Gastrocnemius medialis (tissue), 4 donors: ENCODE results near the gene DYSF. TPM values are rescaled to one million over a fixed set of nuclear protein-coding genes. Genes with fewer than 3 reads are reported as not detected.
A peak's percentile ranks its signal among the peaks of the same experiment; 100 is the strongest.

ENCODE experiments used
- ATAC-seq, 2 donors: fragments of 150-250 bp; one replicate each; pipeline ENCODE4 v1.9.1; 2016
- DNase-seq, 2 donors: peaks; one replicate each; pipeline ENCODE4 v3.0.0-alpha.2; 2019
- H3K27ac ChIP-seq, 4 donors: fragments of 200-600 bp; sonication (generic); 1 replicate in 1 of 4; 2 replicates in 3 of 4; pipeline ENCODE4 v1.5.1; 2016 to 2018; ENCODE audit warnings: mild to moderate bottlenecking in 2 of 4, moderate library complexity in 1 of 4
- H3K27me3 ChIP-seq, 3 donors: fragments of 200-600 bp; sonication (generic) in 2 of 3; 1 replicate in 1 of 3; 2 replicates in 2 of 3; pipeline versions ENCODE4 v1.5.1 to v1.6.0; 2016 to 2019; ENCODE audit warnings: mild to moderate bottlenecking in 1 of 3, moderate library complexity in 1 of 3
- H3K36me3 ChIP-seq, 2 donors: fragments of 200-600 bp; sonication (generic) in 1 of 2; one replicate each; pipeline ENCODE4 v1.5.1; 2017 to 2018
- H3K4me1 ChIP-seq, 2 donors: fragments of 200-600 bp; sonication (generic) in 1 of 2; one replicate each; pipeline ENCODE4 v1.5.1; 2016 to 2017; ENCODE audit warnings: mild to moderate bottlenecking in 2 of 2
- H3K4me3 ChIP-seq, 4 donors: fragments of 200-600 bp; sonication (generic) in 3 of 4; 1 replicate in 1 of 4; 2 replicates in 3 of 4; pipeline ENCODE4 v1.5.1; 2016 to 2019; ENCODE audit warnings: mild to moderate bottlenecking in 2 of 4
- H3K9me3 ChIP-seq, 3 donors: fragments of 200-600 bp; sonication (generic) in 2 of 3; 1 replicate in 1 of 3; 2 replicates in 2 of 3; pipeline ENCODE4 v1.5.1; 2016 to 2019
- CTCF ChIP-seq, 5 experiments: fragments of 450-650 bp in 3 of 5; fragments of 200-600 bp in 2 of 5; sonication (generic) in 2 of 5; IDR thresholded peaks in 4 of 5; conservative IDR thresholded peaks in 1 of 5; 1 replicate in 4 of 5; 2 replicates in 1 of 5; pipeline ENCODE4 v1.5.1; 2016 to 2019; ENCODE audit warnings: antibody characterized with exemption in 5 of 5, mild to moderate bottlenecking in 3 of 5, moderate library complexity in 3 of 5
- POLR2A ChIP-seq, 2 donors: fragments of 450-650 bp; IDR thresholded peaks; one replicate each; pipeline ENCODE4 v1.6.1; 2017; ENCODE audit warnings: antibody characterized with exemption in 2 of 2, mild to moderate bottlenecking in 2 of 2, moderate library complexity in 2 of 2
- in situ Hi-C, 4 donors: fragments of 200-750 bp; cut with MboI; loops; one replicate each; pipeline versions ENCODE4 v1.15.0 to v1.8.0; 2017; ENCODE audit warnings: low sequenced_read_pairs in 4 of 4
- intact Hi-C: fragments of 100-400 bp; cut with DNase I; formaldehyde crosslinking; loops from one replicate; pipeline ENCODE4 v1.15.1; 2023; ENCODE audit warnings: low total_unique reads
- total RNA-seq, 4 donors: library from RNA; depleted of rRNA; stranded (reverse); fragments of >200 nt; gene quantifications; one replicate each; pipeline versions ENCODE4 v1.1.0 to v1.2.3, GENCODE V29; 2016

DYSF gene
- total RNA-seq, 4 donors from 2014 or later: 40.7 to 267 (median 153) TPM

GRCh38 chr2:71552861-71553301 lies 99.5 kb downstream of the DYSF start:
- peaks cover 0 to 60% of the 10 kb centered on the region in 2 donors for H3K36me3 ChIP-seq
- TF ChIP-seq CTCF (IDR thresholded peaks at IDR 0.05 in 4 of 5, conservative IDR thresholded peaks at IDR 0.05 in 1 of 5): no peak
- no peak for TF ChIP-seq POLR2A (IDR thresholded peaks at IDR 0.05)
- H3K4me3 ChIP-seq: no peak overlapping the region
- H3K4me1 ChIP-seq: peaks cover 0 to 7% of the 10 kb centered on the region in 2 donors
- H3K9me3 ChIP-seq: no peaks in the 10 kb centered on the region
- H3K27ac ChIP-seq: no peak overlapping the region
- in situ Hi-C loops: loop anchor here in 2 of 4 donors (25.0 kb wide), 1 partner anchor 1034 kb away; no protein-coding TSS in a partner anchor
- DNase-seq (no peak), ATAC-seq (no peak)
- no peaks in the 10 kb centered on the region for H3K27me3 ChIP-seq
- intact Hi-C loops: no loop called here

DNA sequence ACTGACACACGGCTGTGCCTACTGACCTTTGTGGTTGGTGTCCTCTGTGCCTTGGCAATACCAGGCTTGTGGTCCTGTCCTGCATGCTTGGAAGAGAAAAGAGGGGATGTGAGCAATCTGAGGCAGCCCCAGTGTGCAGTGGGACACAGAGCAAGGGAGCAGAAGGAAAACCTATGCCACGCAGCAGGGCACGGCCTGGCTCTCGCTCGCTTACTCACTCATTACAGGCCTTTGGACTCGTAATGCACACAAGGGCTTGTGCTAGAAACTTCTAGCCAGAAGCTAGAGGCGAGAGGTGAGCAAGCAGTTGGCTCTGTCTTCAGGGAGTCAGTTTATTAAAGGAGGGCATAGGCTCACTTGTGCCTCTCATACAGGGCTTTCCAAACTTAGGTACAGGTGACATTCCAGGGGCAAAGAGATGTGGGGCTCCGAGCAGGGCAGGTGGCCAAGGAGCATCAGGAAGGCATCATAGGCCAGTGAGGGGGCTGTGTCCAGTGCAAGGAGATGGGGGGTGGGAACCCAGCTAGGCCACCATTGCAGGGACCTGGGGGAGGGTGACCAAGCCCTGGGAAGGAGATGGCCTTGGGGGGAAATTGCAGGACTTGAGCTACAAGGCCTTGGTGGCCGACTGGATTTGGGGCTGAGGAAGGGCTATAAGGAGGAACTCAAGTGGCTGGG lies 100.8 kb downstream of the DYSF start:
- in situ Hi-C loops: loop anchor here in 2 of 4 donors (25.0 kb wide), 1 partner anchor 1033 kb away; no protein-coding TSS in a partner anchor
- Histone ChIP-seq H3K36me3 (peaks cover 0 to 65% of the 10 kb centered on the region in 2 donors), H3K27me3 (no peaks in the 10 kb centered on the region), H3K4me1 (peaks cover 0 to 7% of the 10 kb centered on the region in 2 donors), H3K9me3 (no peaks in the 10 kb centered on the region), H3K27ac (no peak overlapping the region), H3K4me3 (no peak overlapping the region)
- TF ChIP-seq CTCF (IDR thresholded peaks at IDR 0.05 in 4 of 5, conservative IDR thresholded peaks at IDR 0.05 in 1 of 5): no peak
- TF ChIP-seq POLR2A (IDR thresholded peaks at IDR 0.05): no peak
- ATAC-seq (no peak), DNase-seq (no peak)
- intact Hi-C loops: no loop called here

DNA sequence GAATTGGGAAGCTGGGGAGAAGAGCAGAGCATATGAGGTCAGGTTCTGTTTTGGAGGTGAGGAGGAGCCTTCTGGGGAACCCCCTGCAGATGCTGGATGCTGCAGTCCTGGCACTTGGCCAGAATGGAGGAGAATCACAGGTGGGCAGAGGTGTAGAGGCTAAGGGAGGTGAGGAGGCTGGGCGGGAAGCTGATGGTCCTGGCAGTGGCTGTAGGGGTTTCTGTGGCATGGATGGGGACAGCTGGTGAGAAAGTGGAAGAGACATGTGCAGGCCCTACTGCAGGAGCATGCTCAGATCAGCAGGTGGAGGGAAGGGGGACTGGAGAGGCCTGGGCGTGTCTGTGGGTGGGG lies 101.3 kb downstream of the DYSF start:
- intact Hi-C loops (no loop called here), in situ Hi-C loops (loop anchor here in 2 of 4 donors (25.0 kb wide), 1 partner anchor 1033 kb away; no protein-coding TSS in a partner anchor)
- Histone ChIP-seq H3K27me3 (no peaks in the 10 kb centered on the region), H3K4me3 (no peak overlapping the region), H3K36me3 (peaks cover 0 to 67% of the 10 kb centered on the region in 2 donors), H3K4me1 (peaks cover 0 to 7% of the 10 kb centered on the region in 2 donors), H3K9me3 (no peaks in the 10 kb centered on the region), H3K27ac (no peak overlapping the region)
- DNase-seq: no peak
- TF ChIP-seq CTCF (IDR thresholded peaks at IDR 0.05 in 4 of 5, conservative IDR thresholded peaks at IDR 0.05 in 1 of 5): no peak
- TF ChIP-seq POLR2A (IDR thresholded peaks at IDR 0.05): no peak
- no peak for ATAC-seq

GRCh38 chr2:71555798-71556454 lies 102.6 kb downstream of the DYSF start:
- no peaks in the 10 kb centered on the region for H3K9me3 ChIP-seq
- peak in 1 of 2 donors; percentile 63 for DNase-seq
- in situ Hi-C loops: loop anchor here in 2 of 4 donors (25.0 kb wide), 1 partner anchor 1031 kb away; no protein-coding TSS in a partner anchor
- H3K27me3 ChIP-seq: no peaks in the 10 kb centered on the region
- no peak overlapping the region for H3K4me3 ChIP-seq
- ATAC-seq: peak in 1 of 2 donors; percentile 75
- H3K36me3 ChIP-seq: peaks cover 0 to 69% of the 10 kb centered on the region in 2 donors
- intact Hi-C loops: no loop called here
- no peak overlapping the region for H3K27ac ChIP-seq
- no peak for TF ChIP-seq POLR2A (IDR thresholded peaks at IDR 0.05)
- no peak for TF ChIP-seq CTCF (IDR thresholded peaks at IDR 0.05 in 4 of 5, conservative IDR thresholded peaks at IDR 0.05 in 1 of 5)
- H3K4me1 ChIP-seq: peaks cover 0 to 7% of the 10 kb centered on the region in 2 donors
